Adrenal gland (tissue), 5 donors: Measurements from ENCODE around the gene COL15A1.

Source experiments
- POLR2A ChIP-seq, 2 donors: fragments of 450-650 bp; IDR thresholded peaks; one replicate each; pipeline ENCODE4 v1.6.1; 2017; ENCODE audit warnings: antibody characterized with exemption in 2 of 2, mild to moderate bottlenecking in 2 of 2, moderate library complexity in 1 of 2
- TF ChIP-seq, protein P1 (sequence below), 6 experiments: fragments of 450-650 bp in 4 of 6; fragments of 200-600 bp in 2 of 6; sonication (generic) in 1 of 6; IDR thresholded peaks; 1 replicate in 5 of 6; 2 replicates in 1 of 6; pipeline versions ENCODE4 v1.5.1 to v1.8.0; 2016 to 2021; ENCODE audit warnings: antibody characterized with exemption in 6 of 6, mild to moderate bottlenecking in 2 of 6, moderate library complexity in 1 of 6
- donor health status: DM: no; HTN: no; CAD: no.

DNA sequence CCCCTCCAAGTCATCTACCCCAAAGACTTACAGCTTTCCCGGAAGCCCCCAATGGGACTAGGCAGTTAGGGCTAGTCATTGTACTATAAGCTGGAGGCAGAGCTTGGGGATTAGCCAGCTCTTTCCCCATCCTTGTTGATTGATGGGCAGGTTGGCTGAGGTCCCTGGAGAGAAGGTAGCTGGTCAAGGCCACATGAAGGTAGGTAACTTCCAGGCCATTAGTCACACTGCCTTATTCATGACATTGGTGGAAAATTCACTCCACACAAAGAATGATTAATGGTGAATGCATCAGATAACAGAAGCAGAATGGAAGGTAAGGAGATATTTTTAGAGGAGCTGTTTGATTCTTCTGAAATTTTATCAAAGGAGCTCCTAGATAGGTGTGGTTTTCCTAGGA, 111.7 kb downstream of the COL15A1 start:
- TF ChIP-seq, protein P1, sequence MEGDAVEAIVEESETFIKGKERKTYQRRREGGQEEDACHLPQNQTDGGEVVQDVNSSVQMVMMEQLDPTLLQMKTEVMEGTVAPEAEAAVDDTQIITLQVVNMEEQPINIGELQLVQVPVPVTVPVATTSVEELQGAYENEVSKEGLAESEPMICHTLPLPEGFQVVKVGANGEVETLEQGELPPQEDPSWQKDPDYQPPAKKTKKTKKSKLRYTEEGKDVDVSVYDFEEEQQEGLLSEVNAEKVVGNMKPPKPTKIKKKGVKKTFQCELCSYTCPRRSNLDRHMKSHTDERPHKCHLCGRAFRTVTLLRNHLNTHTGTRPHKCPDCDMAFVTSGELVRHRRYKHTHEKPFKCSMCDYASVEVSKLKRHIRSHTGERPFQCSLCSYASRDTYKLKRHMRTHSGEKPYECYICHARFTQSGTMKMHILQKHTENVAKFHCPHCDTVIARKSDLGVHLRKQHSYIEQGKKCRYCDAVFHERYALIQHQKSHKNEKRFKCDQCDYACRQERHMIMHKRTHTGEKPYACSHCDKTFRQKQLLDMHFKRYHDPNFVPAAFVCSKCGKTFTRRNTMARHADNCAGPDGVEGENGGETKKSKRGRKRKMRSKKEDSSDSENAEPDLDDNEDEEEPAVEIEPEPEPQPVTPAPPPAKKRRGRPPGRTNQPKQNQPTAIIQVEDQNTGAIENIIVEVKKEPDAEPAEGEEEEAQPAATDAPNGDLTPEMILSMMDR (IDR thresholded peaks at IDR 0.05): no peak
- no peak for TF ChIP-seq POLR2A (IDR thresholded peaks at IDR 0.05)
